ENCODE data around the gene ACTL6B. TPM values are rescaled to one million over a fixed set of nuclear protein-coding genes. Genes with fewer than 3 reads are reported as not detected.

The ACTL6B gene
- polyA plus RNA-seq, 1 donor (not counting 4 experiments of a cell fraction or from before 2014, with no cell fraction given), result not detected

DNA sequence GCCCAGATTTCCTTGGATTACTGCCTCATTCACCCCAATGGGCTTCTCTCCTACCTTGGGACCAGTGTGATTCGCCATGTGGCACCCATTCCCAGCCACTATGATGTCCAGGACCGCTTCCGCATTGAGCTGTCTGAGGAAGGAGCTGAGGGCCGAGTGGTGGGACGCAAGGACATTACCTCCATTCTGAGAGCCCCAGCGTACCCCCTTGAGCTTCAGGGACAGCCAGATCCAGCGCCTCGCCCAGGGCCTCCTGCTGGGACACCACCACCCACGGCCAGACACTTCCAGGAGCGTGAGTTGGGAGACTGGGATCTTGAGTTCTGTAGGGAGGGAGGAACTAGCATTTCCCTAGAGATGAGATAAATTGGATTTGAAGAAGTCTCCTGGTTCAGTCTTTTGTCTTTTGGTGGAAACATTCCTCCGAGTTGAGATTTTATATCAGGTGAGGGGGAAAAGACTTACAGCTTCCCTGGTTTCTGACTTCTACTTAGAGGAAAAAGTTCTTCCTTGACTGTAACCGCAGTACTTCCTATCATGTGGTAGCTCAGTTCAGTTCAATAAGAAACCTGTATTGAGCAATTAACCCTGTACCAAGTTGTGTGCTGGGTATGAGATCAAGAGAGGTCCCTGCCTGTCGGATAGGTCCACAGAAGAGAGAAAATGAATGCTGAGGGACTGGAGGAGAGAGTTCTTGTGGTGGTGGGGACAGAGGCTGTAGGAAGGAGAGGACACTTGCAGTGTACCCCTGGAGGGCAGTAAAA is 42.7 kb downstream of the ACTL6B start:
- TF ChIP-seq, protein P1, sequence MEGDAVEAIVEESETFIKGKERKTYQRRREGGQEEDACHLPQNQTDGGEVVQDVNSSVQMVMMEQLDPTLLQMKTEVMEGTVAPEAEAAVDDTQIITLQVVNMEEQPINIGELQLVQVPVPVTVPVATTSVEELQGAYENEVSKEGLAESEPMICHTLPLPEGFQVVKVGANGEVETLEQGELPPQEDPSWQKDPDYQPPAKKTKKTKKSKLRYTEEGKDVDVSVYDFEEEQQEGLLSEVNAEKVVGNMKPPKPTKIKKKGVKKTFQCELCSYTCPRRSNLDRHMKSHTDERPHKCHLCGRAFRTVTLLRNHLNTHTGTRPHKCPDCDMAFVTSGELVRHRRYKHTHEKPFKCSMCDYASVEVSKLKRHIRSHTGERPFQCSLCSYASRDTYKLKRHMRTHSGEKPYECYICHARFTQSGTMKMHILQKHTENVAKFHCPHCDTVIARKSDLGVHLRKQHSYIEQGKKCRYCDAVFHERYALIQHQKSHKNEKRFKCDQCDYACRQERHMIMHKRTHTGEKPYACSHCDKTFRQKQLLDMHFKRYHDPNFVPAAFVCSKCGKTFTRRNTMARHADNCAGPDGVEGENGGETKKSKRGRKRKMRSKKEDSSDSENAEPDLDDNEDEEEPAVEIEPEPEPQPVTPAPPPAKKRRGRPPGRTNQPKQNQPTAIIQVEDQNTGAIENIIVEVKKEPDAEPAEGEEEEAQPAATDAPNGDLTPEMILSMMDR (optimal IDR thresholded peaks at IDR 0.05 in 1 of 3, IDR thresholded peaks at IDR 0.05 in 1 of 3, conservative IDR thresholded peaks at IDR 0.05 in 1 of 3; ENCODE audit: extremely low read depth in 1 of 3, insufficient read depth in 2 of 3, low read length in 3 of 3), result no peak
- no peak for TF ChIP-seq EZH2 (IDR thresholded peaks at IDR 0.05; ENCODE audit: low read length)
- peak overlapping the region; percentile 88 for H3K4me2 ChIP-seq (ENCODE audit: control insufficient read depth, extremely low read depth, insufficient read depth, low read depth, low read length)
- H3K9me1 ChIP-seq (ENCODE audit: control insufficient read depth, extremely low read depth, insufficient read depth, low read length), result no peaks in the 10 kb centered on the region
- no peak overlapping the region for H3K27ac ChIP-seq (ENCODE audit: control insufficient read depth, insufficient read depth, low read length)
- no peaks in the 10 kb centered on the region for H4K20me1 ChIP-seq (ENCODE audit: control insufficient read depth, extremely low read depth, insufficient read depth, low read length)
- H3K9ac ChIP-seq (ENCODE audit: control insufficient read depth, extremely low read depth, insufficient read depth, low read length), result no peak overlapping the region
- FAIRE-seq (no peak), DNase-seq (ENCODE audit: low read depth, low spot score) (no peak)
- no peak overlapping the region for H2AFZ ChIP-seq (ENCODE audit: control insufficient read depth, low read length)
- peak overlapping the region in 2 of 3 experiments; percentile 90 to 92 for H3K4me3 ChIP-seq (ENCODE audit: control insufficient read depth in 2 of 3, extremely low read depth in 1 of 3, insufficient read depth in 2 of 3, low read depth in 1 of 3, low read length in 3 of 3)
- H3K36me3 ChIP-seq (ENCODE audit: control insufficient read depth in 2 of 2, extremely low read depth in 1 of 2, insufficient read depth in 2 of 2, low read length in 2 of 2), result no peaks in the 10 kb centered on the region
- peaks cover 9% of the 10 kb centered on the region for H3K4me1 ChIP-seq (ENCODE audit: control insufficient read depth, extremely low read depth, insufficient read depth, low read length)
- no peaks in the 10 kb centered on the region for H3K27me3 ChIP-seq (ENCODE audit: control insufficient read depth, extremely low read depth, insufficient read depth, low read length)
- H3K79me2 ChIP-seq (ENCODE audit: control insufficient read depth, insufficient read depth, low read length), result no peaks in the 10 kb centered on the region
- dilution Hi-C loops (cut with MboI; ENCODE audit: extremely low pct_ligation_motif_present, low sequenced_read_pairs), result no loop called here
- no peaks in the 10 kb centered on the region for H3K9me3 ChIP-seq (ENCODE audit: control insufficient read depth, low read depth, low read length)

DNA sequence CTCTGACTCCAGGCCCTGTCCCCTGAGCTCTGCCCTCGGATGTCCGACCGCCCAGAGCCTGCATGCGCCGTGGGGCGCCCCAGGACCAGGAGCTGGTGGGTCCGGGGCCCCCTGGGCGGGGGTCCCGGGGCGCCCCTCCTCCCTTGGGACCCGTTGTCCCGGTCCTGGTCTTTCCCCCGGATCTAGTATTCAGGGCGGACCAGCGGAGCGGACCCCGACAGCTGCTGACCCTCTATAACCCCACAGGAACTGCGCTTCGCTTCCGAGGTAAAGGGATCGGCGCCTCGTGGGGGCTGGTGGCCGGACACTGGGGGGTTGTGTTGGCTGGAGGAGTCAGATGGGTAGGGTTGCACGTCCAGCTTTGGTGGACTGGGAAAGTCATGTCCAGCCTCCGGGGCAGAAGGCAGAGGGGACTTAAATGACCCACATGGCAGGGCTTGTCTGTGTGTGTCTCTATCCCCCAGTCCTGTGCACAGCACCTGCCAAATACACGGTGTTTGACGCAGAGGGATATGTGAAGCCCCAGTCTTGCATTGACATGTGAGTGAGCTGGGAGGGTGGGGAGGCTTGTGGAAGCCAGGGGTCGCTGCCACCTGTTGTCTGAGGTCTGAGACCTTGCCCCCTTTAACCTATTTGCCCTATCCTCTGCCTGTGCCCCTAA is 43.4 kb downstream of the ACTL6B start:
- Histone ChIP-seq H2AFZ (ENCODE audit: control insufficient read depth, low read length) (peak overlapping the region; percentile 73), H3K27ac (ENCODE audit: control insufficient read depth, insufficient read depth, low read length) (no peak overlapping the region), H3K9ac (ENCODE audit: control insufficient read depth, extremely low read depth, insufficient read depth, low read length) (peak overlapping the region; percentile 86), H3K36me3 (ENCODE audit: control insufficient read depth in 2 of 2, extremely low read depth in 1 of 2, insufficient read depth in 2 of 2, low read length in 2 of 2) (no peaks in the 10 kb centered on the region), H3K9me3 (ENCODE audit: control insufficient read depth, low read depth, low read length) (no peaks in the 10 kb centered on the region), H4K20me1 (ENCODE audit: control insufficient read depth, extremely low read depth, insufficient read depth, low read length) (no peaks in the 10 kb centered on the region), H3K4me2 (ENCODE audit: control insufficient read depth, extremely low read depth, insufficient read depth, low read depth, low read length) (peak overlapping the region; percentile 88), H3K79me2 (ENCODE audit: control insufficient read depth, insufficient read depth, low read length) (no peaks in the 10 kb centered on the region), H3K4me1 (ENCODE audit: control insufficient read depth, extremely low read depth, insufficient read depth, low read length) (peaks cover 9% of the 10 kb centered on the region), H3K4me3 (ENCODE audit: control insufficient read depth in 2 of 3, extremely low read depth in 1 of 3, insufficient read depth in 2 of 3, low read depth in 1 of 3, low read length in 3 of 3) (peak overlapping the region; percentile 58 to 92 (median 90)), H3K27me3 (ENCODE audit: control insufficient read depth, extremely low read depth, insufficient read depth, low read length) (no peaks in the 10 kb centered on the region), H3K9me1 (ENCODE audit: control insufficient read depth, extremely low read depth, insufficient read depth, low read length) (no peaks in the 10 kb centered on the region)
- dilution Hi-C loops (cut with MboI; ENCODE audit: extremely low pct_ligation_motif_present, low sequenced_read_pairs), result no loop called here
- FAIRE-seq (no peak), DNase-seq (ENCODE audit: low read depth, low spot score) (no peak)
- TF ChIP-seq, protein P1 (optimal IDR thresholded peaks at IDR 0.05 in 1 of 3, IDR thresholded peaks at IDR 0.05 in 1 of 3, conservative IDR thresholded peaks at IDR 0.05 in 1 of 3; ENCODE audit: extremely low read depth in 1 of 3, insufficient read depth in 2 of 3, low read length in 3 of 3), result peak in 1 of 3 experiments; percentile 28
- TF ChIP-seq EZH2 (IDR thresholded peaks at IDR 0.05; ENCODE audit: low read length), result no peak
